HepG2 (cell line): ENCODE measurements around the gene ACOX3. TPM values are rescaled to one million over a fixed set of nuclear protein-coding genes. Genes with fewer than 3 reads are reported as not detected.

Experiments used
- HNRNPH1 ChIP-seq: fragments of 200-400 bp; formaldehyde crosslinking; optimal IDR thresholded peaks from 2 replicates; pipeline ENCODE3; 2017; ENCODE audit warnings: mild to moderate bottlenecking, low read depth, low read length
- PAX8 ChIP-seq: sonication (generic); formaldehyde crosslinking; IDR thresholded peaks from 2 replicates; pipeline ENCODE4 v1.8.0; 2022; ENCODE audit warnings: mild to moderate bottlenecking, missing genetic modification reagents, borderline replicate concordance
- POLR2A ChIP-seq, 2 experiments: IDR thresholded peaks; 2 replicates each; pipeline ENCODE4 v1.6.1; 2011; ENCODE audit warnings: low read depth in 2 of 2, low read length in 2 of 2, mild to moderate bottlenecking in 1 of 2, moderate library complexity in 1 of 2; ENCODE audit not compliant: insufficient read depth in 1 of 2
- REL ChIP-seq: sonication (generic); formaldehyde crosslinking; conservative IDR thresholded peaks from 2 replicates; pipeline ENCODE4 v1.8.0; 2022; ENCODE audit warnings: mild to moderate bottlenecking, missing genetic modification reagents, moderate library complexity
- ZFP82 ChIP-seq: sonication (generic); formaldehyde crosslinking; IDR thresholded peaks from 2 replicates; pipeline ENCODE4 v1.5.1; 2020; ENCODE audit warnings: mild to moderate bottlenecking, missing genetic modification reagents, borderline replicate concordance
- ZNF781 ChIP-seq: sonication (generic); formaldehyde crosslinking; IDR thresholded peaks from 2 replicates; pipeline ENCODE4 v1.5.1; 2020; ENCODE audit warnings: borderline replicate concordance, mild to moderate bottlenecking, missing genetic modification reagents; ENCODE audit errors: not compliant biosample characterization
- polyA plus RNA-seq, 8 experiments: library from polyadenylated mRNA; depleted of rRNA in 3 of 8; stranded (reverse) in 7 of 8; unstranded in 1 of 8; fragments of >200 nt; fragmentation: Illumina TruSeq in 4 of 8; extraction: Trizol in 4 of 8; gene quantifications; 2 replicates each; pipeline versions ENCODE4 v1.2.1 to v1.2.3, GENCODE V29; 2011 to 2016; ENCODE audit warnings: low read depth in 4 of 8, missing spikeins in 1 of 8, mixed read lengths in 1 of 8; ENCODE audit not compliant: insufficient read depth in 1 of 8
- total RNA-seq, 5 experiments: library from RNA; depleted of rRNA; stranded (reverse); fragments of >200 nt; fragmentation: Illumina TruSeq; extraction: Trizol; gene quantifications; 2 replicates each; pipeline ENCODE4 v1.2.3, GENCODE V29; 2016; ENCODE audit warnings: low read depth in 1 of 5
- TF ChIP-seq, protein P1 (sequence below): sonication (generic); formaldehyde crosslinking; IDR thresholded peaks from 2 replicates; pipeline ENCODE4 v1.8.0; 2022; ENCODE audit warnings: missing genetic modification reagents, mild to moderate bottlenecking, inconsistent platforms, borderline replicate concordance
- TF ChIP-seq, protein P2 (sequence below): sonication (generic); formaldehyde crosslinking; IDR thresholded peaks from 2 replicates; pipeline ENCODE4 v1.5.1; 2020; ENCODE audit warnings: mild to moderate bottlenecking, missing genetic modification reagents, moderate library complexity
- TF ChIP-seq, protein P3 (sequence below): sonication (generic); formaldehyde crosslinking; IDR thresholded peaks from 2 replicates; pipeline ENCODE4 v1.5.0; 2020; ENCODE audit warnings: mild to moderate bottlenecking, missing genetic modification reagents, borderline replicate concordance
- TF ChIP-seq, protein P4 (sequence below): sonication (generic); formaldehyde crosslinking; IDR thresholded peaks from 2 replicates; pipeline ENCODE4 v1.4.0; 2020; ENCODE audit warnings: missing genetic modification reagents, mild to moderate bottlenecking, borderline replicate concordance

The ACOX3 gene
- total and polyA plus RNA-seq, 2 of the 13 experiments (the other 11 are each of a cell fraction or from before 2014, with no cell fraction given): 4.2 to 17.8 TPM

DNA sequence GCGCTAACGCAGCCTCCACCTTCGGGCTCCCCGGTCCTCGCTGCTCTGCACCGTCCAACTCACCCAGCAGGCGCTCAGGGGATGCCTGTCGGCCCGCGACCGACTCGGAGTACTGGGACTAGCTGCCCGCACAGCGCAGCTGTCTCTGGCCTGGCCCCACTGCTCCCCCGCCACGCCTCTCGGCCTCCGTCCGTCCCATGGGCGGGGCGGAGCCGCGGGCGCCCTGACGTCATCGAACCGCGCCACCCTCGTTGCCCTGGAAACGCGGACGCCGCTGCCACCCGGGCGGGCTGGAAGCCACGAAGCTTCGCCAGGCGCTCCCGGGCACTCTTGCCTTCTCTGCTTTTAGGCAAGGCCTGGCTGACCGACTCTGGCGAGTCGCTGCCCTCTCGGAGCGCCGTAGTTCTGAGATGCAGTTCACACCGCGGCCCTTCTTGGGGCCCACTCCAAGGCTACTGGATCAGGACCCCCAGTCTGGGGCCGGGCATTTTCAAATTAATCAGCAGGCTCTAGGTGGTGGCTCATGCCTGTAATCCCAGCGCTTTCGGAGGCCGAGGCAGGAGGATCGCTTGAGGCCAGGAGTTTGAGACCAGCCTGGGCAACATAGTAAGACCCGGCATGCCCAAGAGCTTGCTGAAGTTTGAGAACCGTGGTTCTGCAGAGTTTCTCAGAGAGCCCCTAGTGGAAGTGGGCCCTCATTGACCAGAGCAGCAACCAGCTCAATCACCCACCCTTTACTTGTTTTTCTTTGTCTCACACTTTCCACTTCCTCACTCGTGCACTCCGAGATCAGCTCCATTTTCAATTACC lies 12.0 kb downstream of the ACOX3 start (continued):
- peak; percentile 81 to 85 for TF ChIP-seq POLR2A (IDR thresholded peaks at IDR 0.05; ENCODE audit: insufficient read depth in 1 of 2, low read depth in 2 of 2, low read length in 2 of 2)
- TF ChIP-seq, protein P1, sequence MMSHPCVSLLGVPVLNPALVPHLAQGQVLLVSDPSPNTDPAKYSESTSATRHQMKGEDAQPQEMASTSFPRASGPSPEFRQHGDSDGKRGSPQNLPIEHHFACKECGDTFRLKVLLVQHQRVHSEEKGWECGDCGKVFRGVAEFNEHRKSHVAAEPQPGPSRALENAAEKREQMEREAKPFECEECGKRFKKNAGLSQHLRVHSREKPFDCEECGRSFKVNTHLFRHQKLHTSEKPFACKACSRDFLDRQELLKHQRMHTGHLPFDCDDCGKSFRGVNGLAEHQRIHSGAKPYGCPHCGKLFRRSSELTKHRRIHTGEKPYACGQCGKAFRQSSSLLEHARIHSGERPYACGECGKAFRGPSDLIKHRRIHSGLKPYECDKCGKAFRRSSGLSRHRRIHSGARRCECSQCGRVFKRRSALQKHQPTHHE (CRISPR knock-in tag): peak; percentile 65; the same call in 1 of the 2 replicates
- peak; percentile 82; the same call in 1 of the 2 replicates for TF ChIP-seq ZFP82 (CRISPR knock-in tag)
- no peak for TF ChIP-seq HNRNPH1
- TF ChIP-seq PAX8: no peak
- TF ChIP-seq, protein P2, sequence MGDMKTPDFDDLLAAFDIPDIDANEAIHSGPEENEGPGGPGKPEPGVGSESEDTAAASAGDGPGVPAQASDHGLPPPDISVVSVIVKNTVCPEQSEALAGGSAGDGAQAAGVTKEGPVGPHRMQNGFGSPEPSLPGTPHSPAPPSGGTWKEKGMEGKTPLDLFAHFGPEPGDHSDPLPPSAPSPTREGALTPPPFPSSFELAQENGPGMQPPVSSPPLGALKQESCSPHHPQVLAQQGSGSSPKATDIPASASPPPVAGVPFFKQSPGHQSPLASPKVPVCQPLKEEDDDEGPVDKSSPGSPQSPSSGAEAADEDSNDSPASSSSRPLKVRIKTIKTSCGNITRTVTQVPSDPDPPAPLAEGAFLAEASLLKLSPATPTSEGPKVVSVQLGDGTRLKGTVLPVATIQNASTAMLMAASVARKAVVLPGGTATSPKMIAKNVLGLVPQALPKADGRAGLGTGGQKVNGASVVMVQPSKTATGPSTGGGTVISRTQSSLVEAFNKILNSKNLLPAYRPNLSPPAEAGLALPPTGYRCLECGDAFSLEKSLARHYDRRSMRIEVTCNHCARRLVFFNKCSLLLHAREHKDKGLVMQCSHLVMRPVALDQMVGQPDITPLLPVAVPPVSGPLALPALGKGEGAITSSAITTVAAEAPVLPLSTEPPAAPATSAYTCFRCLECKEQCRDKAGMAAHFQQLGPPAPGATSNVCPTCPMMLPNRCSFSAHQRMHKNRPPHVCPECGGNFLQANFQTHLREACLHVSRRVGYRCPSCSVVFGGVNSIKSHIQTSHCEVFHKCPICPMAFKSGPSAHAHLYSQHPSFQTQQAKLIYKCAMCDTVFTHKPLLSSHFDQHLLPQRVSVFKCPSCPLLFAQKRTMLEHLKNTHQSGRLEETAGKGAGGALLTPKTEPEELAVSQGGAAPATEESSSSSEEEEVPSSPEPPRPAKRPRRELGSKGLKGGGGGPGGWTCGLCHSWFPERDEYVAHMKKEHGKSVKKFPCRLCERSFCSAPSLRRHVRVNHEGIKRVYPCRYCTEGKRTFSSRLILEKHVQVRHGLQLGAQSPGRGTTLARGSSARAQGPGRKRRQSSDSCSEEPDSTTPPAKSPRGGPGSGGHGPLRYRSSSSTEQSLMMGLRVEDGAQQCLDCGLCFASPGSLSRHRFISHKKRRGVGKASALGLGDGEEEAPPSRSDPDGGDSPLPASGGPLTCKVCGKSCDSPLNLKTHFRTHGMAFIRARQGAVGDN: peak; percentile 78
- TF ChIP-seq, protein P3, sequence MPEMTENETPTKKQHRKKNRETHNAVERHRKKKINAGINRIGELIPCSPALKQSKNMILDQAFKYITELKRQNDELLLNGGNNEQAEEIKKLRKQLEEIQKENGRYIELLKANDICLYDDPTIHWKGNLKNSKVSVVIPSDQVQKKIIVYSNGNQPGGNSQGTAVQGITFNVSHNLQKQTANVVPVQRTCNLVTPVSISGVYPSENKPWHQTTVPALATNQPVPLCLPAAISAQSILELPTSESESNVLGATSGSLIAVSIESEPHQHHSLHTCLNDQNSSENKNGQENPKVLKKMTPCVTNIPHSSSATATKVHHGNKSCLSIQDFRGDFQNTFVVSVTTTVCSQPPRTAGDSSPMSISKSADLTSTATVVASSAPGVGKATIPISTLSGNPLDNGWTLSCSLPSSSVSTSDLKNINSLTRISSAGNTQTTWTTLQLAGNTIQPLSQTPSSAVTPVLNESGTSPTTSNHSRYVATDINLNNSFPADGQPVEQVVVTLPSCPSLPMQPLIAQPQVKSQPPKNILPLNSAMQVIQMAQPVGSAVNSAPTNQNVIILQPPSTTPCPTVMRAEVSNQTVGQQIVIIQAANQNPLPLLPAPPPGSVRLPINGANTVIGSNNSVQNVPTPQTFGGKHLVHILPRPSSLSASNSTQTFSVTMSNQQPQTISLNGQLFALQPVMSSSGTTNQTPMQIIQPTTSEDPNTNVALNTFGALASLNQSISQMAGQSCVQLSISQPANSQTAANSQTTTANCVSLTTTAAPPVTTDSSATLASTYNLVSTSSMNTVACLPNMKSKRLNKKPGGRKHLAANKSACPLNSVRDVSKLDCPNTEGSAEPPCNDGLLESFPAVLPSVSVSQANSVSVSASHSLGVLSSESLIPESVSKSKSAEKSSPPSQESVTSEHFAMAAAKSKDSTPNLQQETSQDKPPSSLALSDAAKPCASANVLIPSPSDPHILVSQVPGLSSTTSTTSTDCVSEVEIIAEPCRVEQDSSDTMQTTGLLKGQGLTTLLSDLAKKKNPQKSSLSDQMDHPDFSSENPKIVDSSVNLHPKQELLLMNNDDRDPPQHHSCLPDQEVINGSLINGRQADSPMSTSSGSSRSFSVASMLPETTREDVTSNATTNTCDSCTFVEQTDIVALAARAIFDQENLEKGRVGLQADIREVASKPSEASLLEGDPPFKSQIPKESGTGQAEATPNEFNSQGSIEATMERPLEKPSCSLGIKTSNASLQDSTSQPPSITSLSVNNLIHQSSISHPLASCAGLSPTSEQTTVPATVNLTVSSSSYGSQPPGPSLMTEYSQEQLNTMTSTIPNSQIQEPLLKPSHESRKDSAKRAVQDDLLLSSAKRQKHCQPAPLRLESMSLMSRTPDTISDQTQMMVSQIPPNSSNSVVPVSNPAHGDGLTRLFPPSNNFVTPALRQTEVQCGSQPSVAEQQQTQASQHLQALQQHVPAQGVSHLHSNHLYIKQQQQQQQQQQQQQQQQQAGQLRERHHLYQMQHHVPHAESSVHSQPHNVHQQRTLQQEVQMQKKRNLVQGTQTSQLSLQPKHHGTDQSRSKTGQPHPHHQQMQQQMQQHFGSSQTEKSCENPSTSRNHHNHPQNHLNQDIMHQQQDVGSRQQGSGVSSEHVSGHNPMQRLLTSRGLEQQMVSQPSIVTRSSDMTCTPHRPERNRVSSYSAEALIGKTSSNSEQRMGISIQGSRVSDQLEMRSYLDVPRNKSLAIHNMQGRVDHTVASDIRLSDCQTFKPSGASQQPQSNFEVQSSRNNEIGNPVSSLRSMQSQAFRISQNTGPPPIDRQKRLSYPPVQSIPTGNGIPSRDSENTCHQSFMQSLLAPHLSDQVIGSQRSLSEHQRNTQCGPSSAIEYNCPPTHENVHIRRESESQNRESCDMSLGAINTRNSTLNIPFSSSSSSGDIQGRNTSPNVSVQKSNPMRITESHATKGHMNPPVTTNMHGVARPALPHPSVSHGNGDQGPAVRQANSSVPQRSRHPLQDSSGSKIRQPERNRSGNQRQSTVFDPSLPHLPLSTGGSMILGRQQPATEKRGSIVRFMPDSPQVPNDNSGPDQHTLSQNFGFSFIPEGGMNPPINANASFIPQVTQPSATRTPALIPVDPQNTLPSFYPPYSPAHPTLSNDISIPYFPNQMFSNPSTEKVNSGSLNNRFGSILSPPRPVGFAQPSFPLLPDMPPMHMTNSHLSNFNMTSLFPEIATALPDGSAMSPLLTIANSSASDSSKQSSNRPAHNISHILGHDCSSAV (CRISPR knock-in tag): no peak
- TF ChIP-seq, protein P4, sequence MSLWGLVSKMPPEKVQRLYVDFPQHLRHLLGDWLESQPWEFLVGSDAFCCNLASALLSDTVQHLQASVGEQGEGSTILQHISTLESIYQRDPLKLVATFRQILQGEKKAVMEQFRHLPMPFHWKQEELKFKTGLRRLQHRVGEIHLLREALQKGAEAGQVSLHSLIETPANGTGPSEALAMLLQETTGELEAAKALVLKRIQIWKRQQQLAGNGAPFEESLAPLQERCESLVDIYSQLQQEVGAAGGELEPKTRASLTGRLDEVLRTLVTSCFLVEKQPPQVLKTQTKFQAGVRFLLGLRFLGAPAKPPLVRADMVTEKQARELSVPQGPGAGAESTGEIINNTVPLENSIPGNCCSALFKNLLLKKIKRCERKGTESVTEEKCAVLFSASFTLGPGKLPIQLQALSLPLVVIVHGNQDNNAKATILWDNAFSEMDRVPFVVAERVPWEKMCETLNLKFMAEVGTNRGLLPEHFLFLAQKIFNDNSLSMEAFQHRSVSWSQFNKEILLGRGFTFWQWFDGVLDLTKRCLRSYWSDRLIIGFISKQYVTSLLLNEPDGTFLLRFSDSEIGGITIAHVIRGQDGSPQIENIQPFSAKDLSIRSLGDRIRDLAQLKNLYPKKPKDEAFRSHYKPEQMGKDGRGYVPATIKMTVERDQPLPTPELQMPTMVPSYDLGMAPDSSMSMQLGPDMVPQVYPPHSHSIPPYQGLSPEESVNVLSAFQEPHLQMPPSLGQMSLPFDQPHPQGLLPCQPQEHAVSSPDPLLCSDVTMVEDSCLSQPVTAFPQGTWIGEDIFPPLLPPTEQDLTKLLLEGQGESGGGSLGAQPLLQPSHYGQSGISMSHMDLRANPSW (CRISPR knock-in tag): 0 out of 2 replicates have a peak, but pooled peaks have one; percentile 39
- no peak for TF ChIP-seq ZNF781 (CRISPR knock-in tag)
- no peak for TF ChIP-seq REL
